ENCODE results near the gene NPC1L1. TPM values are rescaled to one million over a fixed set of nuclear protein-coding genes. Genes with fewer than 3 reads are reported as not detected.

Gene NPC1L1
- total RNA-seq, 1 experiment from 2014 or later = 6.5 TPM

GRCh38 chr7:44517175-44517574 lies 24.0 kb downstream of the NPC1L1 start:
- ChIA-PET POLR2A (no interaction called here), CTCF (no interaction called here)
- no peaks in the 10 kb centered on the region for H3K4me1 Mint-ChIP-seq (ENCODE audit: low read depth, unreplicated experiment)
- intact Hi-C loops (cut with micrococcal nuclease; ENCODE audit: unreplicated experiment) = no loop called here
- no peak for DNase-seq
- no peak overlapping the region for H3K27ac Mint-ChIP-seq (ENCODE audit: unreplicated experiment)
- Histone ChIP-seq H3K27me3 (replicated peaks; ENCODE audit: control insufficient read depth, insufficient read depth, low read length) (no peaks in the 10 kb centered on the region), H3K36me3 (ENCODE audit: control insufficient read depth, insufficient read depth, low read length) (peaks cover 4% of the 10 kb centered on the region; the same call in 1 of the 2 replicates), H3K9me3 (no peaks in the 10 kb centered on the region), H3K4me3 (ENCODE audit: low read depth, low read length) (no peak overlapping the region), H3K4me1 (no peaks in the 10 kb centered on the region)
- BruUV-seq (replicated peaks) = no TSS peak
- no peak overlapping the region for H3K4me3 Mint-ChIP-seq (ENCODE audit: unreplicated experiment)
- peaks cover 4% of the 10 kb centered on the region for H3K36me3 Mint-ChIP-seq (ENCODE audit: insufficient read depth, unreplicated experiment)
- no peaks in the 10 kb centered on the region for H3K27me3 Mint-ChIP-seq (ENCODE audit: insufficient read depth, unreplicated experiment)
- TF ChIP-seq CTCF (IDR thresholded peaks at IDR 0.05; ENCODE audit: insufficient read depth in 1 of 2, low read depth in 1 of 2, low read length in 1 of 2, severe bottlenecking in 1 of 2, unreplicated experiment in 1 of 2) = no peak
- no peaks in the 10 kb centered on the region for H3K9me3 Mint-ChIP-seq (ENCODE audit: unreplicated experiment)

- Histone ChIP-seq H3K36me3 (ENCODE audit: control insufficient read depth, insufficient read depth, low read length) (peaks cover 4% of the 10 kb centered on the region; the same call in 1 of the 2 replicates), H3K9me3 (no peaks in the 10 kb centered on the region), H3K27me3 (replicated peaks; ENCODE audit: control insufficient read depth, insufficient read depth, low read length) (no peaks in the 10 kb centered on the region), H3K4me1 (no peaks in the 10 kb centered on the region), H3K4me3 (ENCODE audit: low read depth, low read length) (no peak overlapping the region)
- H3K36me3 Mint-ChIP-seq (ENCODE audit: insufficient read depth, unreplicated experiment) = peaks cover 5% of the 10 kb centered on the region
- peaks cover 3% of the 10 kb centered on the region for H3K9me3 Mint-ChIP-seq (ENCODE audit: unreplicated experiment)
- intact Hi-C loops (cut with micrococcal nuclease; ENCODE audit: unreplicated experiment) = no loop called here
- DNase-seq = no peak
- H3K4me3 Mint-ChIP-seq (ENCODE audit: unreplicated experiment) = no peak overlapping the region
- H3K4me1 Mint-ChIP-seq (ENCODE audit: low read depth, unreplicated experiment) = no peaks in the 10 kb centered on the region
- no peak for TF ChIP-seq CTCF (IDR thresholded peaks at IDR 0.05; ENCODE audit: insufficient read depth in 1 of 2, low read depth in 1 of 2, low read length in 1 of 2, severe bottlenecking in 1 of 2, unreplicated experiment in 1 of 2)
- no TSS peak for BruUV-seq (replicated peaks)
- H3K27ac Mint-ChIP-seq (ENCODE audit: unreplicated experiment) = no peak overlapping the region
- no peaks in the 10 kb centered on the region for H3K27me3 Mint-ChIP-seq (ENCODE audit: insufficient read depth, unreplicated experiment)
- ChIA-PET CTCF (no interaction called here), POLR2A (no interaction called here)
These were observed 25.4 kb downstream of the NPC1L1 start for GRCh38 chr7:44515590-44516268.

- Mint-ChIP-seq H3K4me3 (ENCODE audit: unreplicated experiment) (no peak overlapping the region), H3K27me3 (ENCODE audit: insufficient read depth, unreplicated experiment) (no peaks in the 10 kb centered on the region), H3K4me1 (ENCODE audit: low read depth, unreplicated experiment) (no peaks in the 10 kb centered on the region), H3K9me3 (ENCODE audit: unreplicated experiment) (peaks cover 8% of the 10 kb centered on the region), H3K27ac (ENCODE audit: unreplicated experiment) (no peak overlapping the region), H3K36me3 (ENCODE audit: insufficient read depth, unreplicated experiment) (peaks cover 5% of the 10 kb centered on the region)
- ChIA-PET CTCF (no interaction called here), POLR2A (no interaction called here)
- intact Hi-C loops (cut with micrococcal nuclease; ENCODE audit: unreplicated experiment) = no loop called here
- DNase-seq = no peak
- no peak for TF ChIP-seq CTCF (IDR thresholded peaks at IDR 0.05; ENCODE audit: insufficient read depth in 1 of 2, low read depth in 1 of 2, low read length in 1 of 2, severe bottlenecking in 1 of 2, unreplicated experiment in 1 of 2)
- Histone ChIP-seq H3K9me3 (peaks cover 5% of the 10 kb centered on the region; the same call in 1 of the 2 replicates), H3K4me1 (no peaks in the 10 kb centered on the region), H3K4me3 (ENCODE audit: low read depth, low read length) (no peak overlapping the region), H3K36me3 (ENCODE audit: control insufficient read depth, insufficient read depth, low read length) (peaks cover 4% of the 10 kb centered on the region; the same call in 1 of the 2 replicates), H3K27me3 (replicated peaks; ENCODE audit: control insufficient read depth, insufficient read depth, low read length) (no peaks in the 10 kb centered on the region)
- no TSS peak for BruUV-seq (replicated peaks)
These were observed 28.4 kb downstream of the NPC1L1 start for GRCh38 chr7:44512736-44513135.

Measured in Caco-2 (cell line).